ENCODE measurements around the gene ARPC2. TPM values are rescaled to one million over a fixed set of nuclear protein-coding genes. Genes with fewer than 3 reads are reported as not detected.
A peak's percentile ranks its signal among the peaks of the same experiment; 100 is the strongest.

ARPC2 gene
- total and polyA plus RNA-seq, 4 donors = 58.1 to 83.6 (median 73.7) TPM

DNA sequence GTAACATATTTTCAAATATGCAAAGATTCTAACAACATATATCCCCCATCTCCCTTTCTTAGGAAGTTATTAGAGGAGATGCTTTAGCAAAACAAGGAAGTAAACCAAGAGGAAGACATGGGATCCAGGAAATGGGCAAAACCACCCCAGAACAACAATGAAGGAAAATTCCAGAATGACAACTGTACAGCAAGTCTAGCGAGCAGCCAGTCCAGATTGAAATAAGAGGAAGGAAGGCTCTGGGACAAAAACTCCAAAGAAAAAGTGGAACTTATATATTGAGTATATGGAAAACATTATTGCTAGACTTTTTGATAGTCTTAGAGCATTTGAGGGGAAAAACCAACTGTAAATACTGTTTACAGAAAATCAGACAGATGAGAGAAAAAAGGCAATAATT, 2.9 kb upstream of the ARPC2 start:
- TF ChIP-seq HNF4A (conservative IDR thresholded peaks at IDR 0.05) (no peak), HNF4G (IDR thresholded peaks at IDR 0.05) (no peak), FOXA1 (IDR thresholded peaks at IDR 0.05) (no peak), RXRA (IDR thresholded peaks at IDR 0.05) (no peak), JUND (IDR thresholded peaks at IDR 0.05) (no peak), EGR1 (IDR thresholded peaks at IDR 0.05; ENCODE audit: low read depth in 2 of 2) (no peak), NR2F2 (IDR thresholded peaks at IDR 0.05) (no peak), FOXA2 (IDR thresholded peaks at IDR 0.05) (no peak)
- TF ChIP-seq, protein P1, sequence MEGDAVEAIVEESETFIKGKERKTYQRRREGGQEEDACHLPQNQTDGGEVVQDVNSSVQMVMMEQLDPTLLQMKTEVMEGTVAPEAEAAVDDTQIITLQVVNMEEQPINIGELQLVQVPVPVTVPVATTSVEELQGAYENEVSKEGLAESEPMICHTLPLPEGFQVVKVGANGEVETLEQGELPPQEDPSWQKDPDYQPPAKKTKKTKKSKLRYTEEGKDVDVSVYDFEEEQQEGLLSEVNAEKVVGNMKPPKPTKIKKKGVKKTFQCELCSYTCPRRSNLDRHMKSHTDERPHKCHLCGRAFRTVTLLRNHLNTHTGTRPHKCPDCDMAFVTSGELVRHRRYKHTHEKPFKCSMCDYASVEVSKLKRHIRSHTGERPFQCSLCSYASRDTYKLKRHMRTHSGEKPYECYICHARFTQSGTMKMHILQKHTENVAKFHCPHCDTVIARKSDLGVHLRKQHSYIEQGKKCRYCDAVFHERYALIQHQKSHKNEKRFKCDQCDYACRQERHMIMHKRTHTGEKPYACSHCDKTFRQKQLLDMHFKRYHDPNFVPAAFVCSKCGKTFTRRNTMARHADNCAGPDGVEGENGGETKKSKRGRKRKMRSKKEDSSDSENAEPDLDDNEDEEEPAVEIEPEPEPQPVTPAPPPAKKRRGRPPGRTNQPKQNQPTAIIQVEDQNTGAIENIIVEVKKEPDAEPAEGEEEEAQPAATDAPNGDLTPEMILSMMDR (IDR thresholded peaks at IDR 0.05; ENCODE audit: low read depth, low read length, missing input control) = no peak
- TF ChIP-seq, protein P2, sequence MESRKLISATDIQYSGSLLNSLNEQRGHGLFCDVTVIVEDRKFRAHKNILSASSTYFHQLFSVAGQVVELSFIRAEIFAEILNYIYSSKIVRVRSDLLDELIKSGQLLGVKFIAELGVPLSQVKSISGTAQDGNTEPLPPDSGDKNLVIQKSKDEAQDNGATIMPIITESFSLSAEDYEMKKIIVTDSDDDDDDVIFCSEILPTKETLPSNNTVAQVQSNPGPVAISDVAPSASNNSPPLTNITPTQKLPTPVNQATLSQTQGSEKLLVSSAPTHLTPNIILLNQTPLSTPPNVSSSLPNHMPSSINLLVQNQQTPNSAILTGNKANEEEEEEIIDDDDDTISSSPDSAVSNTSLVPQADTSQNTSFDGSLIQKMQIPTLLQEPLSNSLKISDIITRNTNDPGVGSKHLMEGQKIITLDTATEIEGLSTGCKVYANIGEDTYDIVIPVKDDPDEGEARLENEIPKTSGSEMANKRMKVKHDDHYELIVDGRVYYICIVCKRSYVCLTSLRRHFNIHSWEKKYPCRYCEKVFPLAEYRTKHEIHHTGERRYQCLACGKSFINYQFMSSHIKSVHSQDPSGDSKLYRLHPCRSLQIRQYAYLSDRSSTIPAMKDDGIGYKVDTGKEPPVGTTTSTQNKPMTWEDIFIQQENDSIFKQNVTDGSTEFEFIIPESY (IDR thresholded peaks at IDR 0.05) = no peak
- TF ChIP-seq, protein P3, sequence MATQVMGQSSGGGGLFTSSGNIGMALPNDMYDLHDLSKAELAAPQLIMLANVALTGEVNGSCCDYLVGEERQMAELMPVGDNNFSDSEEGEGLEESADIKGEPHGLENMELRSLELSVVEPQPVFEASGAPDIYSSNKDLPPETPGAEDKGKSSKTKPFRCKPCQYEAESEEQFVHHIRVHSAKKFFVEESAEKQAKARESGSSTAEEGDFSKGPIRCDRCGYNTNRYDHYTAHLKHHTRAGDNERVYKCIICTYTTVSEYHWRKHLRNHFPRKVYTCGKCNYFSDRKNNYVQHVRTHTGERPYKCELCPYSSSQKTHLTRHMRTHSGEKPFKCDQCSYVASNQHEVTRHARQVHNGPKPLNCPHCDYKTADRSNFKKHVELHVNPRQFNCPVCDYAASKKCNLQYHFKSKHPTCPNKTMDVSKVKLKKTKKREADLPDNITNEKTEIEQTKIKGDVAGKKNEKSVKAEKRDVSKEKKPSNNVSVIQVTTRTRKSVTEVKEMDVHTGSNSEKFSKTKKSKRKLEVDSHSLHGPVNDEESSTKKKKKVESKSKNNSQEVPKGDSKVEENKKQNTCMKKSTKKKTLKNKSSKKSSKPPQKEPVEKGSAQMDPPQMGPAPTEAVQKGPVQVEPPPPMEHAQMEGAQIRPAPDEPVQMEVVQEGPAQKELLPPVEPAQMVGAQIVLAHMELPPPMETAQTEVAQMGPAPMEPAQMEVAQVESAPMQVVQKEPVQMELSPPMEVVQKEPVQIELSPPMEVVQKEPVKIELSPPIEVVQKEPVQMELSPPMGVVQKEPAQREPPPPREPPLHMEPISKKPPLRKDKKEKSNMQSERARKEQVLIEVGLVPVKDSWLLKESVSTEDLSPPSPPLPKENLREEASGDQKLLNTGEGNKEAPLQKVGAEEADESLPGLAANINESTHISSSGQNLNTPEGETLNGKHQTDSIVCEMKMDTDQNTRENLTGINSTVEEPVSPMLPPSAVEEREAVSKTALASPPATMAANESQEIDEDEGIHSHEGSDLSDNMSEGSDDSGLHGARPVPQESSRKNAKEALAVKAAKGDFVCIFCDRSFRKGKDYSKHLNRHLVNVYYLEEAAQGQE (IDR thresholded peaks at IDR 0.05) = no peak
- TF ChIP-seq, protein P4, sequence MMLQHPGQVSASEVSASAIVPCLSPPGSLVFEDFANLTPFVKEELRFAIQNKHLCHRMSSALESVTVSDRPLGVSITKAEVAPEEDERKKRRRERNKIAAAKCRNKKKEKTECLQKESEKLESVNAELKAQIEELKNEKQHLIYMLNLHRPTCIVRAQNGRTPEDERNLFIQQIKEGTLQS (IDR thresholded peaks at IDR 0.05) = no peak
- Histone ChIP-seq H3K4me1 (ENCODE audit: control insufficient read depth in 4 of 4, insufficient read depth in 4 of 4, low read length in 3 of 4) (peaks cover 4 to 22% (median 14%) of the 10 kb centered on the region in 4 donors), H3K36me3 (ENCODE audit: control insufficient read depth in 4 of 4, insufficient read depth in 3 of 4, low read depth in 1 of 4, low read length in 3 of 4) (no peaks in the 10 kb centered on the region), H3K4me3 (ENCODE audit: low read depth in 1 of 3, low read length in 3 of 3) (no peak overlapping the region), H3K9me3 (ENCODE audit: control insufficient read depth in 4 of 4, low read length in 3 of 4) (no peaks in the 10 kb centered on the region), H3K27me3 (ENCODE audit: control insufficient read depth in 4 of 4, insufficient read depth in 4 of 4, low read length in 3 of 4) (no peaks in the 10 kb centered on the region), H3K27ac (ENCODE audit: low read depth in 1 of 2, low read length in 2 of 2) (no peak overlapping the region), H3K9ac (ENCODE audit: low read depth in 1 of 2, low read length in 2 of 2) (no peak overlapping the region)
- no peak for DNase-seq (ENCODE audit: low spot score)
- 84% methylated on average over 1 of the region's 1 CpG for WGBS

DNA sequence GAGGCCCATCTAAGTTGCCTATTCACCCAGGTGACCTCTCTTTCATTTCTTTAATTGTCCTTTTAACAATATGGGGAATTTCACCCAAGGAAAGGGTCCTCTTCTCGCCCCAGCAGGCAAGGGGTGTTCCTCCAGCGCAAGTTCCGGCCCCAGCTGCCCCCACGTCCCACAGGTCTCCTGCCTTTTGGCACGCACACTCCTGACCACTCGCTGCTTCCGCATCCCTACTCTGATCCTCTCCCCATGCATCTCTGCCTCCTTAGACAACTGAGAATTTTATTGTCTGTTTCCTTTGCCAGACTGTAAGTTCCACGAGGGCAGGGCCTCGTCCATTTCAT, 684 bp upstream of the ARPC2 start:
- Histone ChIP-seq H3K4me1 (ENCODE audit: control insufficient read depth in 4 of 4, insufficient read depth in 4 of 4, low read length in 3 of 4) (peaks cover 6 to 33% (median 15%) of the 10 kb centered on the region in 4 donors), H3K27ac (ENCODE audit: low read depth in 1 of 2, low read length in 2 of 2) (peak overlapping the region; percentile 36 to 83), H3K9me3 (ENCODE audit: control insufficient read depth in 4 of 4, low read length in 3 of 4) (no peaks in the 10 kb centered on the region), H3K4me3 (ENCODE audit: low read depth in 1 of 3, low read length in 3 of 3) (peak overlapping the region; percentile 71 to 96 (median 75)), H3K36me3 (ENCODE audit: control insufficient read depth in 4 of 4, insufficient read depth in 3 of 4, low read depth in 1 of 4, low read length in 3 of 4) (no peaks in the 10 kb centered on the region), H3K9ac (ENCODE audit: low read depth in 1 of 2, low read length in 2 of 2) (peak overlapping the region; percentile 51 to 66), H3K27me3 (ENCODE audit: control insufficient read depth in 4 of 4, insufficient read depth in 4 of 4, low read length in 3 of 4) (no peaks in the 10 kb centered on the region)
- WGBS = 51% methylated on average over 9 of the region's 9 CpGs
- DNase-seq (ENCODE audit: low spot score) = peak; percentile 40
- TF ChIP-seq EGR1 (IDR thresholded peaks at IDR 0.05; ENCODE audit: low read depth in 2 of 2) (no peak), RAD21 (IDR thresholded peaks at IDR 0.05) (no peak), YY1 (IDR thresholded peaks at IDR 0.05) (no peak), FOXA1 (IDR thresholded peaks at IDR 0.05) (no peak), FOXA2 (IDR thresholded peaks at IDR 0.05) (no peak), NR2F2 (IDR thresholded peaks at IDR 0.05) (no peak), JUND (IDR thresholded peaks at IDR 0.05) (no peak)
- TF ChIP-seq, protein P4 (IDR thresholded peaks at IDR 0.05) = no peak
- TF ChIP-seq, protein P3 (IDR thresholded peaks at IDR 0.05) = no peak
- TF ChIP-seq, protein P2 (IDR thresholded peaks at IDR 0.05) = no peak
- TF ChIP-seq, protein P1 (IDR thresholded peaks at IDR 0.05; ENCODE audit: low read depth, low read length, missing input control) = no peak
